A549 (cell line): ENCODE data around the gene CCDC194. TPM values are rescaled to one million over a fixed set of nuclear protein-coding genes. Genes with fewer than 3 reads are reported as not detected.
A peak's percentile ranks its signal among the peaks of the same experiment; 100 is the strongest.

Experiments
- ATAC-seq, 2 experiments: fragments of 200-7000 bp in 1 of 2; fragments of >200 bp in 1 of 2; cut with Nextera tagmentation in 1 of 2; cut with Tn5 transposase in 1 of 2; 3 replicates each; pipeline versions ENCODE4 v1.8.0 to v1.9.1; 2018 to 2020; ENCODE audit warnings: mild to moderate bottlenecking in 1 of 2, moderate library complexity in 1 of 2
- CTCF ChIA-PET: fragments of 300-600 bp; sonication (Branson Sonifier 250); formaldehyde crosslinking; extraction: SDS; loops from one replicate; lab custom pipeline; 2021; ENCODE audit warnings: antibody characterized with exemption, inconsistent platforms; lab: Yijun Ruan, JAX
- POLR2A ChIA-PET: fragments of 350-600 bp; formaldehyde crosslinking; extraction: SDS; loops from one replicate; lab custom pipeline; 2021; ENCODE audit warnings: antibody characterized with exemption, inconsistent platforms; lab: Yijun Ruan, JAX
- DNase-seq, 2 experiments: peaks; one replicate each; pipeline versions ENCODE4 v3.0.0 to v3.0.0-alpha.2; 2011 to 2016; ENCODE audit warnings: low read depth in 1 of 2, low spot score in 1 of 2
- FAIRE-seq: peaks from 2 replicates; lab custom pipeline; 2011; peaks lifted over from hg19 to GRCh38; lab: Jason Lieb, UNC
- H3K27ac ChIP-seq, 2 experiments: fragments of >200 bp; sonication (Bioruptor Twin); formaldehyde crosslinking; 3 replicates each; pipeline ENCODE4 v1.5.1; 2016 to 2017
- H3K4me1 ChIP-seq: fragments of >200 bp; sonication (Bioruptor Twin); formaldehyde crosslinking; 3 replicates; pipeline ENCODE4 v1.6.1; 2016
- H3K4me2 ChIP-seq: fragments of >200 bp; sonication (Bioruptor Twin); formaldehyde crosslinking; 3 replicates; pipeline ENCODE4 v1.6.1; 2016
- H3K4me3 ChIP-seq: fragments of >200 bp; sonication (Bioruptor Twin); formaldehyde crosslinking; 3 replicates; pipeline ENCODE4 v1.5.1; 2016
- H3K9me3 ChIP-seq: fragments of >200 bp; sonication (Bioruptor Twin); formaldehyde crosslinking; 3 replicates; pipeline ENCODE4 v1.6.1; 2016
- CBX2 ChIP-seq: fragments of 200-600 bp; sonication (generic); IDR thresholded peaks from 2 replicates; pipeline ENCODE4 v1.6.1; 2016; ENCODE audit warnings: low read depth, mild to moderate bottlenecking, borderline replicate concordance
- EP300 ChIP-seq, 2 experiments: fragments of >200 bp; sonication (Bioruptor Twin); formaldehyde crosslinking; IDR thresholded peaks; 2 replicates in 1 of 2; 3 replicates in 1 of 2; pipeline ENCODE4 v1.6.1; 2016 to 2017
- ESRRA ChIP-seq: fragments of 150-350 bp; IDR thresholded peaks from 2 replicates; pipeline ENCODE4 v1.6.1; 2014; ENCODE audit warnings: mild to moderate bottlenecking, low read length, borderline replicate concordance
- FOXS1 ChIP-seq: fragments of 250-450 bp; sonication (Bioruptor Pico); IDR thresholded peaks from 2 replicates; pipeline ENCODE4 v1.5.0; 2020; ENCODE audit warnings: mild to moderate bottlenecking, moderate library complexity
- GATA3 ChIP-seq: IDR thresholded peaks from 2 replicates; pipeline ENCODE4 v1.6.1; 2012; ENCODE audit warnings: borderline replicate concordance
- HEYL ChIP-seq: fragments of 250-450 bp; sonication (Bioruptor Pico); IDR thresholded peaks from 2 replicates; pipeline ENCODE4 v1.8.0; 2021; ENCODE audit warnings: mild to moderate bottlenecking, moderate library complexity
- HOXA7 ChIP-seq: fragments of 250-450 bp; sonication (Bioruptor Pico); IDR thresholded peaks from 2 replicates; pipeline ENCODE4 v1.5.0; 2020; ENCODE audit warnings: mild to moderate bottlenecking, moderate library complexity
- HOXB13 ChIP-seq: fragments of 250-450 bp; sonication (Bioruptor Pico); IDR thresholded peaks from 2 replicates; pipeline ENCODE4 v1.5.0; 2020; ENCODE audit warnings: low read depth, mild to moderate bottlenecking, moderate library complexity
- HOXB5 ChIP-seq: fragments of 250-450 bp; sonication (Bioruptor Pico); IDR thresholded peaks from 2 replicates; pipeline ENCODE4 v1.5.0; 2020; ENCODE audit warnings: mild to moderate bottlenecking, moderate library complexity
- JUN ChIP-seq, 2 experiments: fragments of >200 bp; sonication (Bioruptor Twin); formaldehyde crosslinking; IDR thresholded peaks; 2 replicates in 1 of 2; 3 replicates in 1 of 2; pipeline ENCODE4 v1.6.1; 2016 to 2017
- JUNB ChIP-seq: fragments of >200 bp; sonication (Bioruptor Twin); formaldehyde crosslinking; IDR thresholded peaks from 2 replicates; pipeline ENCODE4 v1.6.1; 2016
- KDM1A ChIP-seq: fragments of 200-600 bp; sonication (generic); IDR thresholded peaks from 2 replicates; pipeline ENCODE4 v1.6.1; 2016; ENCODE audit warnings: low read depth, mild to moderate bottlenecking
- NPAS2 ChIP-seq: fragments of 250-450 bp; sonication (Bioruptor Pico); IDR thresholded peaks from 2 replicates; pipeline ENCODE4 v1.8.0; 2022; ENCODE audit warnings: mild to moderate bottlenecking, moderate library complexity, borderline replicate concordance
- NR3C1 ChIP-seq: fragments of >200 bp; sonication (Bioruptor Twin); formaldehyde crosslinking; IDR thresholded peaks from 3 replicates; pipeline ENCODE4 v1.6.1; 2017
- PBX3 ChIP-seq: IDR thresholded peaks from 2 replicates; pipeline ENCODE4 v1.6.1; 2012
- PHF8 ChIP-seq: fragments of 200-600 bp; sonication (generic); IDR thresholded peaks from 2 replicates; pipeline ENCODE4 v1.6.1; 2016; ENCODE audit warnings: low read depth, mild to moderate bottlenecking, antibody characterized with exemption, moderate library complexity, borderline replicate concordance
- POLR2A ChIP-seq: IDR thresholded peaks from 2 replicates; pipeline ENCODE4 v1.6.1; 2012; ENCODE audit warnings: mild to moderate bottlenecking, low read length
- RCOR1 ChIP-seq: fragments of 150-350 bp; IDR thresholded peaks from 2 replicates; pipeline ENCODE4 v1.6.1; 2014; ENCODE audit warnings: antibody characterized with exemption, low read length, low read depth
- REST ChIP-seq: fragments of 200-600 bp; sonication (generic); IDR thresholded peaks from 2 replicates; pipeline ENCODE4 v1.6.1; 2016; ENCODE audit warnings: antibody characterized with exemption, mild to moderate bottlenecking, moderate library complexity
- RFX5 ChIP-seq: fragments of 450-650 bp; IDR thresholded peaks from 2 replicates; pipeline ENCODE4 v1.7.1; 2014; ENCODE audit warnings: antibody characterized with exemption, mild to moderate bottlenecking, moderate library complexity
- SREBF2 ChIP-seq: fragments of 450-650 bp; IDR thresholded peaks from 2 replicates; pipeline ENCODE4 v1.6.1; 2014; ENCODE audit warnings: mild to moderate bottlenecking, moderate library complexity
- TFCP2L1 ChIP-seq: fragments of 250-450 bp; sonication (Bioruptor Pico); IDR thresholded peaks from 2 replicates; pipeline ENCODE4 v1.5.0; 2021; ENCODE audit warnings: mild to moderate bottlenecking
- ZFP36 ChIP-seq: fragments of 450-650 bp; IDR thresholded peaks from 2 replicates; pipeline ENCODE4 v1.6.1; 2014; ENCODE audit warnings: borderline replicate concordance; ENCODE audit not compliant: partially characterized antibody
- ZNF302 ChIP-seq: fragments of 250-450 bp; sonication (Bioruptor Pico); IDR thresholded peaks from 2 replicates; pipeline ENCODE4 v1.9.0; 2021; ENCODE audit warnings: inconsistent platforms, mild to moderate bottlenecking, moderate library complexity
- ZSCAN20 ChIP-seq: fragments of 250-450 bp; sonication (Bioruptor Pico); IDR thresholded peaks from 2 replicates; pipeline ENCODE4 v1.8.0; 2022; ENCODE audit warnings: mild to moderate bottlenecking, moderate library complexity
- WGBS: methylation state at CpG from one replicate; pipeline ENCODE4 v1.1.6; 2017; ENCODE audit errors: missing lambda C conversion rate; 5-methylcytosine and 5-hydroxymethylcytosine counted together
- polyA plus RNA-seq, 4 experiments: library from polyadenylated mRNA; depleted of rRNA in 3 of 4; stranded (reverse); fragments of >200 nt; fragmentation: RNase III in 1 of 4; extraction: RNeasy Plus Mini Kit Qiagen cat#74134 plus additional on column Dnase treatment in 1 of 4; gene quantifications; 2 replicates in 3 of 4; 3 replicates in 1 of 4; pipeline ENCODE4 v1.2.3, GENCODE V29; 2011 to 2017
- TF ChIP-seq, protein P1 (sequence below): IDR thresholded peaks from 2 replicates; pipeline ENCODE4 v1.6.1; 2012
- TF ChIP-seq, protein P2 (sequence below): fragments of >200 bp; sonication (Bioruptor Twin); formaldehyde crosslinking; IDR thresholded peaks from 3 replicates; pipeline ENCODE4 v1.6.1; 2016
- TF ChIP-seq, protein P3 (sequence below): fragments of 150-350 bp; IDR thresholded peaks from 2 replicates; pipeline ENCODE4 v1.6.1; 2014; ENCODE audit warnings: low read depth, mild to moderate bottlenecking, low read length

The CCDC194 gene
- polyA plus RNA-seq, 2 of the 4 experiments (the other 2 are of a cell fraction) = not detected

- ChIA-PET POLR2A (interaction anchor here (1.0 kb wide), 1 partner anchor 28 kb away, joined by 3 read pairs; the partner anchor contains the start of gene TMEM221), CTCF (interaction anchor here (0.6 to 1.6 kb wide), 4 partner anchors 21 to 112 kb away, joined by 3 to 6 read pairs (median 3); partner anchors contain the start of gene DDA1)
- DNase-seq = peak in 1 of 2 experiments; percentile 46
- FAIRE-seq = no peak
- WGBS = 8% methylated on average over 12 of the region's 25 CpGs
- TF ChIP-seq PHF8 (no peak; the same call in 1 of the 2 replicates), SREBF2 (no peak)
- TF ChIP-seq, protein P1, sequence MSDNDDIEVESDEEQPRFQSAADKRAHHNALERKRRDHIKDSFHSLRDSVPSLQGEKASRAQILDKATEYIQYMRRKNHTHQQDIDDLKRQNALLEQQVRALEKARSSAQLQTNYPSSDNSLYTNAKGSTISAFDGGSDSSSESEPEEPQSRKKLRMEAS = 0 out of 2 replicates have a peak, but pooled peaks have one; percentile 14
- H3K4me1 ChIP-seq = peaks cover 12% of the 10 kb centered on the region; the same call in 2 of the 3 replicates
- no peaks in the 10 kb centered on the region for H3K9me3 ChIP-seq
- H3K4me3 ChIP-seq = peak overlapping the region; percentile 95
- ATAC-seq = peak; percentile 65 to 71; a peak in 5 of 6 replicates
- H3K4me2 ChIP-seq = peak overlapping the region; percentile 84
- peak overlapping the region; percentile 82 to 93 for H3K27ac ChIP-seq
Observed at GRCh38 chr19:17420475-17420924, 26.5 kb upstream of the CCDC194 start.

- peaks cover 10% of the 10 kb centered on the region; the same call in 2 of the 3 replicates for H3K4me1 ChIP-seq
- ChIA-PET POLR2A (interaction anchor here (0.7 to 1.2 kb wide), 6 partner anchors 9 to 439 kb away, joined by 3 to 5 read pairs (median 3); partner anchors contain the start of genes GTPBP3, RPL18A and TMEM221), CTCF (interaction anchor here (1.0 to 1.6 kb wide), 5 partner anchors 8 to 34 kb away, joined by 3 to 6 read pairs (median 6); partner anchors contain the start of genes CCDC194 and TMEM221)
- ATAC-seq (peak; percentile 93 to 95), DNase-seq (peak; percentile 86 to 99), FAIRE-seq (peak; percentile 36)
- no peaks in the 10 kb centered on the region for H3K9me3 ChIP-seq
- peak within 1 kb of the TSS; percentile 95 for H3K4me3 ChIP-seq
- peak within 1 kb of the TSS; percentile 84 for H3K4me2 ChIP-seq
- peak within 1 kb of the TSS; percentile 82 to 93 for H3K27ac ChIP-seq
- 0% methylated on average over 19 of the region's 85 CpGs for WGBS
- TF ChIP-seq ESRRA = no peak
- no peak for TF ChIP-seq ZNF302 (CRISPR knock-in tag)
- TF ChIP-seq HOXB13 (CRISPR knock-in tag) = no peak
- TF ChIP-seq POLR2A = peak; percentile 25; the same call in 1 of the 2 replicates
- TF ChIP-seq RCOR1 = no peak
- TF ChIP-seq ZSCAN20 (CRISPR knock-in tag) = no peak
- no peak for TF ChIP-seq EP300 (IDR thresholded peaks at IDR 0.05)
- TF ChIP-seq PBX3 = 0 out of 2 replicates have a peak, but pooled peaks have one; percentile 22
- TF ChIP-seq NR3C1 = no peak
- TF ChIP-seq GATA3 = no peak
- TF ChIP-seq HOXA7 (CRISPR knock-in tag) = no peak
- no peak for TF ChIP-seq REST
- TF ChIP-seq RFX5 = no peak
- TF ChIP-seq NPAS2 = no peak
- TF ChIP-seq TFCP2L1 (CRISPR knock-in tag) = no peak
- no peak for TF ChIP-seq HEYL (CRISPR knock-in tag)
- peak in 1 of 2 experiments; percentile 45; a peak in 1 of 5 replicates for TF ChIP-seq JUN (IDR thresholded peaks at IDR 0.05)
- TF ChIP-seq, protein P2, sequence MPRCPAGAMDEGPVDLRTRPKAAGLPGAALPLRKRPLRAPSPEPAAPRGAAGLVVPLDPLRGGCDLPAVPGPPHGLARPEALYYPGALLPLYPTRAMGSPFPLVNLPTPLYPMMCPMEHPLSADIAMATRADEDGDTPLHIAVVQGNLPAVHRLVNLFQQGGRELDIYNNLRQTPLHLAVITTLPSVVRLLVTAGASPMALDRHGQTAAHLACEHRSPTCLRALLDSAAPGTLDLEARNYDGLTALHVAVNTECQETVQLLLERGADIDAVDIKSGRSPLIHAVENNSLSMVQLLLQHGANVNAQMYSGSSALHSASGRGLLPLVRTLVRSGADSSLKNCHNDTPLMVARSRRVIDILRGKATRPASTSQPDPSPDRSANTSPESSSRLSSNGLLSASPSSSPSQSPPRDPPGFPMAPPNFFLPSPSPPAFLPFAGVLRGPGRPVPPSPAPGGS = 0 out of 3 replicates have a peak, but pooled peaks have one; percentile 35
- TF ChIP-seq KDM1A = no peak
- TF ChIP-seq HOXB5 = no peak
- TF ChIP-seq SREBF2 = no peak; the same call in 1 of the 2 replicates
- peak; percentile 86 for TF ChIP-seq ZFP36
- TF ChIP-seq, protein P3, sequence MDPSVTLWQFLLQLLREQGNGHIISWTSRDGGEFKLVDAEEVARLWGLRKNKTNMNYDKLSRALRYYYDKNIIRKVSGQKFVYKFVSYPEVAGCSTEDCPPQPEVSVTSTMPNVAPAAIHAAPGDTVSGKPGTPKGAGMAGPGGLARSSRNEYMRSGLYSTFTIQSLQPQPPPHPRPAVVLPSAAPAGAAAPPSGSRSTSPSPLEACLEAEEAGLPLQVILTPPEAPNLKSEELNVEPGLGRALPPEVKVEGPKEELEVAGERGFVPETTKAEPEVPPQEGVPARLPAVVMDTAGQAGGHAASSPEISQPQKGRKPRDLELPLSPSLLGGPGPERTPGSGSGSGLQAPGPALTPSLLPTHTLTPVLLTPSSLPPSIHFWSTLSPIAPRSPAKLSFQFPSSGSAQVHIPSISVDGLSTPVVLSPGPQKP = no peak
- TF ChIP-seq JUNB = no peak
- no peak for TF ChIP-seq CBX2
- TF ChIP-seq FOXS1 = no peak
Observed at GRCh38 chr19:17419621-17420474, 25.9 kb upstream of the CCDC194 start, which contains the start of gene MVB12A. TSS of gene MVB12A (plus strand) at chr19:17420047. CDS start at chr19:17420136, 89 bp downstream.
